Measurements from ENCODE around the gene COL6A1.

- TF ChIP-seq POLR2A (IDR thresholded peaks at IDR 0.05) (no peak), CTCF (IDR thresholded peaks at IDR 0.05) (no peak)
Observed at GRCh38 chr21:46006547-46007491, 25.2 kb downstream of the COL6A1 start.
